Caco-2 (cell line): Measurements from ENCODE around the gene ZC2HC1C. TPM values are rescaled to one million over a fixed set of nuclear protein-coding genes. Genes with fewer than 3 reads are reported as not detected.

Experiments used
- BruUV-seq: library from RNA; stranded (reverse); fragments of 400-500 nt; replicated peaks from 2 replicates; lab custom pipeline; 2021; lab: Mats Ljungman, UMichigan
- CTCF ChIA-PET: fragments of 300-600 bp; sonication (Branson Sonifier 250); formaldehyde crosslinking; loops from one replicate; lab custom pipeline; 2022; ENCODE audit warnings: antibody characterized with exemption; lab: Charles Lee
- POLR2A ChIA-PET: fragments of 300-600 bp; sonication (Branson Sonifier 250); formaldehyde crosslinking; loops from one replicate; lab custom pipeline; 2022; ENCODE audit warnings: antibody characterized with exemption; lab: Charles Lee
- DNase-seq, 2 experiments: peaks; one replicate each; pipeline versions ENCODE4 v3.0.0 to v3.0.0-alpha.2; 2020 to 2022
- H3K27me3 ChIP-seq: replicated peaks from 2 replicates; pipeline ENCODE4 v1.6.0; 2011; ENCODE audit warnings: low read length; ENCODE audit not compliant: control insufficient read depth, insufficient read depth
- H3K36me3 ChIP-seq: 2 replicates; pipeline ENCODE4 v1.5.1; 2011; ENCODE audit warnings: low read length; ENCODE audit not compliant: control insufficient read depth, insufficient read depth
- H3K4me1 ChIP-seq: fragments of 250-450 bp; sonication (Bioruptor Pico); 2 replicates; pipeline ENCODE4 v1.5.1; 2020; ENCODE audit warnings: mild to moderate bottlenecking
- H3K4me3 ChIP-seq: 2 replicates; pipeline ENCODE4 v1.5.1; 2011; ENCODE audit warnings: low read depth, mild to moderate bottlenecking, control low read depth, low read length
- H3K9me3 ChIP-seq: fragments of 250-450 bp; sonication (Bioruptor Pico); 2 replicates; pipeline ENCODE4 v1.5.1; 2020; ENCODE audit warnings: mild to moderate bottlenecking, moderate library complexity
- H3K27ac Mint-ChIP-seq: one replicate; pipeline ENCODE4 v1.8.0; 2022; ENCODE audit warnings: mixed read lengths; ENCODE audit not compliant: unreplicated experiment
- H3K27me3 Mint-ChIP-seq: one replicate; pipeline ENCODE4 v1.8.0; 2022; ENCODE audit warnings: mixed read lengths; ENCODE audit not compliant: insufficient read depth, unreplicated experiment
- H3K36me3 Mint-ChIP-seq: one replicate; pipeline ENCODE4 v1.8.0; 2022; ENCODE audit warnings: mild to moderate bottlenecking, mixed read lengths; ENCODE audit not compliant: insufficient read depth, unreplicated experiment
- H3K4me1 Mint-ChIP-seq: one replicate; pipeline ENCODE4 v1.8.0; 2022; ENCODE audit warnings: low read depth, mixed read lengths; ENCODE audit not compliant: unreplicated experiment
- H3K4me3 Mint-ChIP-seq: one replicate; pipeline ENCODE4 v1.8.0; 2022; ENCODE audit warnings: mild to moderate bottlenecking, moderate library complexity, mixed read lengths; ENCODE audit not compliant: unreplicated experiment
- H3K9me3 Mint-ChIP-seq: one replicate; pipeline ENCODE4 v1.8.0; 2022; ENCODE audit warnings: mixed read lengths; ENCODE audit not compliant: unreplicated experiment
- intact Hi-C: fragments of 100-400 bp; cut with micrococcal nuclease; formaldehyde crosslinking; loops from one replicate; pipeline ENCODE4 v1.10.0; 2022; ENCODE audit not compliant: unreplicated experiment
- total RNA-seq: library from RNA; stranded (reverse); gene quantifications from 2 replicates; pipeline ENCODE4 v1.2.3, GENCODE V29; 2022
- TF ChIP-seq, protein P1 (sequence below), 2 experiments: fragments of 200-600 bp in 1 of 2; IDR thresholded peaks; 1 replicate in 1 of 2; 2 replicates in 1 of 2; pipeline versions ENCODE4 v1.5.1 to v1.8.0; 2011 to 2022; ENCODE audit warnings: antibody characterized with exemption in 1 of 2, control low read depth in 1 of 2, inconsistent platforms in 1 of 2, low read depth in 1 of 2, low read length in 1 of 2, mild to moderate bottlenecking in 1 of 2, moderate library complexity in 1 of 2; ENCODE audit not compliant: insufficient read depth in 1 of 2, severe bottlenecking in 1 of 2, unreplicated experiment in 1 of 2

The ZC2HC1C gene
- total RNA-seq, 1 experiment from 2014 or later = 2.5 TPM

GRCh38 chr14:75096959-75097358 lies 27.5 kb downstream of the ZC2HC1C start:
- Mint-ChIP-seq H3K4me1 (no peaks in the 10 kb centered on the region), H3K27me3 (no peaks in the 10 kb centered on the region), H3K36me3 (peaks cover 19% of the 10 kb centered on the region), H3K4me3 (no peak overlapping the region), H3K27ac (no peak overlapping the region), H3K9me3 (no peaks in the 10 kb centered on the region)
- intact Hi-C loops = no loop called here
- H3K9me3 ChIP-seq = no peaks in the 10 kb centered on the region
- H3K4me3 ChIP-seq = no peak overlapping the region
- TF ChIP-seq, protein P1, sequence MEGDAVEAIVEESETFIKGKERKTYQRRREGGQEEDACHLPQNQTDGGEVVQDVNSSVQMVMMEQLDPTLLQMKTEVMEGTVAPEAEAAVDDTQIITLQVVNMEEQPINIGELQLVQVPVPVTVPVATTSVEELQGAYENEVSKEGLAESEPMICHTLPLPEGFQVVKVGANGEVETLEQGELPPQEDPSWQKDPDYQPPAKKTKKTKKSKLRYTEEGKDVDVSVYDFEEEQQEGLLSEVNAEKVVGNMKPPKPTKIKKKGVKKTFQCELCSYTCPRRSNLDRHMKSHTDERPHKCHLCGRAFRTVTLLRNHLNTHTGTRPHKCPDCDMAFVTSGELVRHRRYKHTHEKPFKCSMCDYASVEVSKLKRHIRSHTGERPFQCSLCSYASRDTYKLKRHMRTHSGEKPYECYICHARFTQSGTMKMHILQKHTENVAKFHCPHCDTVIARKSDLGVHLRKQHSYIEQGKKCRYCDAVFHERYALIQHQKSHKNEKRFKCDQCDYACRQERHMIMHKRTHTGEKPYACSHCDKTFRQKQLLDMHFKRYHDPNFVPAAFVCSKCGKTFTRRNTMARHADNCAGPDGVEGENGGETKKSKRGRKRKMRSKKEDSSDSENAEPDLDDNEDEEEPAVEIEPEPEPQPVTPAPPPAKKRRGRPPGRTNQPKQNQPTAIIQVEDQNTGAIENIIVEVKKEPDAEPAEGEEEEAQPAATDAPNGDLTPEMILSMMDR (IDR thresholded peaks at IDR 0.05; ENCODE audit: insufficient read depth in 1 of 2, low read depth in 1 of 2, low read length in 1 of 2, severe bottlenecking in 1 of 2, unreplicated experiment in 1 of 2) = no peak
- no peaks in the 10 kb centered on the region for H3K27me3 ChIP-seq
- no peaks in the 10 kb centered on the region for H3K4me1 ChIP-seq
- CTCF ChIA-PET = no interaction called here
- no TSS peak for BruUV-seq
- no peak for DNase-seq
- POLR2A ChIA-PET = no interaction called here
- H3K36me3 ChIP-seq = peaks cover 1% of the 10 kb centered on the region

GRCh38 chr14:75098212-75098611 lies 28.8 kb downstream of the ZC2HC1C start:
- H3K9me3 ChIP-seq = no peaks in the 10 kb centered on the region
- Mint-ChIP-seq H3K27me3 (no peaks in the 10 kb centered on the region), H3K4me3 (no peak overlapping the region), H3K9me3 (no peaks in the 10 kb centered on the region), H3K4me1 (no peaks in the 10 kb centered on the region), H3K27ac (no peak overlapping the region), H3K36me3 (peaks cover 19% of the 10 kb centered on the region)
- intact Hi-C loops = no loop called here
- ChIA-PET POLR2A (no interaction called here), CTCF (interaction anchor here (0.6 kb wide), 1 partner anchor 106 kb away, joined by 3 read pairs; no protein-coding TSS in a partner anchor)
- H3K27me3 ChIP-seq = no peaks in the 10 kb centered on the region
- H3K36me3 ChIP-seq = peaks cover 1% of the 10 kb centered on the region
- no peak for DNase-seq
- H3K4me3 ChIP-seq = no peak overlapping the region
- TF ChIP-seq, protein P1 (IDR thresholded peaks at IDR 0.05; ENCODE audit: insufficient read depth in 1 of 2, low read depth in 1 of 2, low read length in 1 of 2, severe bottlenecking in 1 of 2, unreplicated experiment in 1 of 2) = no peak
- no peaks in the 10 kb centered on the region for H3K4me1 ChIP-seq
- no TSS peak for BruUV-seq

- Histone ChIP-seq H3K27me3 (no peaks in the 10 kb centered on the region), H3K4me1 (no peaks in the 10 kb centered on the region), H3K9me3 (no peaks in the 10 kb centered on the region), H3K36me3 (peaks cover 1% of the 10 kb centered on the region), H3K4me3 (no peak overlapping the region)
- intact Hi-C loops = no loop called here
- Mint-ChIP-seq H3K4me1 (no peaks in the 10 kb centered on the region), H3K36me3 (peaks cover 19% of the 10 kb centered on the region), H3K27me3 (no peaks in the 10 kb centered on the region), H3K27ac (no peak overlapping the region), H3K4me3 (no peak overlapping the region), H3K9me3 (no peaks in the 10 kb centered on the region)
- no peak for DNase-seq
- POLR2A ChIA-PET = no interaction called here
- TF ChIP-seq, protein P1 (IDR thresholded peaks at IDR 0.05; ENCODE audit: insufficient read depth in 1 of 2, low read depth in 1 of 2, low read length in 1 of 2, severe bottlenecking in 1 of 2, unreplicated experiment in 1 of 2) = no peak
- BruUV-seq = no TSS peak
- CTCF ChIA-PET = interaction anchor here (0.6 kb wide), 1 partner anchor 106 kb away, joined by 3 read pairs; no protein-coding TSS in a partner anchor
Measured at GRCh38 chr14:75098682-75099081, 29.2 kb downstream of the ZC2HC1C start.
